IMR-90 (cell line): ENCODE measurements around the gene STRN. TPM values are rescaled to one million over a fixed set of nuclear protein-coding genes. Genes with fewer than 3 reads are reported as not detected.

Experiments used
- ATAC-seq: fragments of 200-7000 bp; cut with Tn5 transposase; 2 replicates; pipeline ENCODE4 v1.9.1; 2020; ENCODE audit warnings: low read depth, mild to moderate bottlenecking, moderate library complexity
- BruUV-seq: library from RNA; stranded (reverse); fragments of 400-500 nt; replicated peaks from 2 replicates; lab custom pipeline; 2021; lab: Mats Ljungman, UMichigan
- CTCF ChIA-PET: fragments of 300-600 bp; formaldehyde crosslinking; extraction: SDS; loops from one replicate; lab custom pipeline; 2021; ENCODE audit warnings: antibody characterized with exemption; lab: Yijun Ruan, JAX
- POLR2A ChIA-PET: fragments of 300-600 bp; sonication (Branson Sonifier 250); formaldehyde crosslinking; loops from one replicate; lab custom pipeline; 2022; ENCODE audit warnings: antibody characterized with exemption; ENCODE audit not compliant: unreplicated experiment; lab: Charles Lee
- DNase-seq: peaks from one replicate; pipeline ENCODE4 v3.0.0; 2013
- H2AFZ ChIP-seq: replicated peaks from 2 replicates; pipeline ENCODE3; 2013; ENCODE audit warnings: low read length, mild to moderate bottlenecking; ENCODE audit not compliant: poor library complexity
- H2AK5ac ChIP-seq: 2 replicates; pipeline ENCODE4 v1.6.1; 2013; ENCODE audit warnings: low read depth, low read length, inconsistent platforms
- H2AK9ac ChIP-seq: replicated peaks from 2 replicates; pipeline ENCODE3; 2013; ENCODE audit warnings: mild to moderate bottlenecking, low read depth, low read length, moderate library complexity; ENCODE audit not compliant: poor library complexity
- H2BK120ac ChIP-seq: 2 replicates; pipeline ENCODE4 v1.6.1; 2013; ENCODE audit warnings: low read depth, low read length, inconsistent platforms
- H2BK15ac ChIP-seq: 3 replicates; pipeline ENCODE4 v1.6.1; 2013; ENCODE audit warnings: low read depth, low read length, inconsistent platforms
- H2BK20ac ChIP-seq: 2 replicates; pipeline ENCODE4 v1.6.1; 2013; ENCODE audit warnings: low read depth, mild to moderate bottlenecking, inconsistent platforms, low read length, moderate library complexity
- H2BK5ac ChIP-seq: 2 replicates; pipeline ENCODE4 v1.6.1; 2013; ENCODE audit warnings: mild to moderate bottlenecking, low read depth, low read length, inconsistent platforms; ENCODE audit not compliant: poor library complexity, severe bottlenecking
- H3K14ac ChIP-seq: replicated peaks from 2 replicates; pipeline ENCODE4 v1.6.1; 2013; ENCODE audit warnings: low read depth, low read length, inconsistent platforms
- H3K18ac ChIP-seq: 2 replicates; pipeline ENCODE4 v1.6.1; 2013; ENCODE audit warnings: low read depth, low read length, control low read depth
- H3K23ac ChIP-seq: 2 replicates; pipeline ENCODE4 v1.6.1; 2013; ENCODE audit warnings: low read depth, low read length, inconsistent platforms
- H3K27ac ChIP-seq: 2 replicates; pipeline ENCODE4 v1.5.1; 2013; ENCODE audit warnings: mild to moderate bottlenecking, control low read depth, low read length; ENCODE audit not compliant: insufficient read depth
- H3K27me3 ChIP-seq: 2 replicates; pipeline ENCODE4 v1.6.1; 2013; ENCODE audit warnings: low read length; ENCODE audit not compliant: control insufficient read depth, insufficient read depth
- H3K36me3 ChIP-seq: 2 replicates; pipeline ENCODE4 v1.6.1; 2013; ENCODE audit warnings: low read length, mixed read lengths; ENCODE audit not compliant: control insufficient read depth, insufficient read depth
- H3K4ac ChIP-seq: 2 replicates; pipeline ENCODE4 v1.6.1; 2013; ENCODE audit warnings: low read depth, low read length, inconsistent platforms
- H3K4me1 ChIP-seq: 2 replicates; pipeline ENCODE4 v1.6.1; 2013; ENCODE audit warnings: low read length, mixed read lengths; ENCODE audit not compliant: control insufficient read depth, insufficient read depth
- H3K4me2 ChIP-seq: 2 replicates; pipeline ENCODE4 v1.6.1; 2013; ENCODE audit warnings: low read depth, mild to moderate bottlenecking, control low read depth, low read length, moderate library complexity
- H3K4me3 ChIP-seq: 2 replicates; pipeline ENCODE4 v1.5.1; 2013; ENCODE audit warnings: low read depth, mild to moderate bottlenecking, control low read depth, low read length, moderate library complexity; ENCODE audit not compliant: insufficient read depth
- H3K56ac ChIP-seq: 2 replicates; pipeline ENCODE4 v1.6.1; 2013; ENCODE audit warnings: low read length, inconsistent platforms; ENCODE audit not compliant: insufficient read depth; ENCODE audit errors: extremely low read depth
- H3K79me1 ChIP-seq, 2 experiments: 2 replicates each; pipeline ENCODE4 v1.6.1; 2013; ENCODE audit warnings: low read length in 2 of 2, inconsistent platforms in 1 of 2, low read depth in 1 of 2
- H3K9ac ChIP-seq: 2 replicates; pipeline ENCODE4 v1.6.1; 2013; ENCODE audit warnings: low read depth, low read length, control low read depth
- H3K9me1 ChIP-seq: 2 replicates; pipeline ENCODE4 v1.6.1; 2013; ENCODE audit warnings: low read length, inconsistent platforms; ENCODE audit not compliant: insufficient read depth
- H3K9me3 ChIP-seq: 2 replicates; pipeline ENCODE4 v1.6.1; 2013; ENCODE audit warnings: low read length; ENCODE audit not compliant: control insufficient read depth, insufficient read depth
- H4K20me1 ChIP-seq: 2 replicates; pipeline ENCODE4 v1.6.1; 2013; ENCODE audit warnings: low read length, inconsistent platforms; ENCODE audit not compliant: insufficient read depth
- H4K5ac ChIP-seq: 2 replicates; pipeline ENCODE4 v1.6.1; 2013; ENCODE audit warnings: mild to moderate bottlenecking, low read depth, low read length, control low read depth
- H4K8ac ChIP-seq, 2 experiments: 2 replicates each; pipeline ENCODE4 v1.6.1; 2013; ENCODE audit warnings: low read depth in 2 of 2, low read length in 2 of 2, control low read depth in 1 of 2, inconsistent platforms in 1 of 2
- H4K91ac ChIP-seq: 2 replicates; pipeline ENCODE4 v1.6.1; 2013; ENCODE audit warnings: low read depth, low read length, inconsistent platforms; ENCODE audit not compliant: insufficient read depth
- CHD1 ChIP-seq: IDR thresholded peaks from 2 replicates; pipeline ENCODE4 v1.6.1; 2012; ENCODE audit warnings: low read depth, low read length, improper control_type of control experiment
- ELK1 ChIP-seq: fragments of 150-350 bp; IDR thresholded peaks from 2 replicates; pipeline ENCODE4 v1.6.1; 2016; ENCODE audit warnings: low read depth, mild to moderate bottlenecking, low read length, moderate library complexity, borderline replicate concordance
- MAZ ChIP-seq: IDR thresholded peaks from 2 replicates; pipeline ENCODE4 v1.6.1; 2012; ENCODE audit warnings: low read depth, mild to moderate bottlenecking, low read length, improper control_type of control experiment, moderate library complexity, borderline replicate concordance
- RAD21 ChIP-seq: IDR thresholded peaks from 2 replicates; pipeline ENCODE4 v1.6.1; 2012; ENCODE audit warnings: low read length, improper control_type of control experiment
- RCOR1 ChIP-seq: IDR thresholded peaks from 2 replicates; pipeline ENCODE4 v1.6.1; 2012; ENCODE audit warnings: mild to moderate bottlenecking, low read length, improper control_type of control experiment; ENCODE audit not compliant: insufficient replicate concordance
- USF2 ChIP-seq: fragments of 150-350 bp; IDR thresholded peaks from 2 replicates; pipeline ENCODE4 v1.6.1; 2017; ENCODE audit warnings: mild to moderate bottlenecking, antibody characterized with exemption, low read length, low read depth
- dilution Hi-C: fragments of 300-500 bp; cut with HindIII; formaldehyde crosslinking; loops from one replicate; pipeline ENCODE4 v1.14.3; 2018; ENCODE audit warnings: low sequenced_read_pairs; ENCODE audit not compliant: unreplicated experiment
- in situ Hi-C: fragments of 300-500 bp; cut with MboI; formaldehyde crosslinking; loops from 3 replicates; pipeline ENCODE4 v1.14.3; 2019; ENCODE audit warnings: low sequenced_read_pairs, inconsistent platforms, mixed read lengths
- intact Hi-C: fragments of 100-400 bp; cut with micrococcal nuclease; formaldehyde crosslinking; loops from 2 replicates; pipeline ENCODE4 v1.10.0; 2022
- polyA plus RNA-seq, 3 experiments: library from polyadenylated mRNA; depleted of rRNA; stranded (reverse); fragments of >200 nt; gene quantifications; 2 replicates each; pipeline ENCODE4 v1.2.3, GENCODE V29; 2012; ENCODE audit warnings: low replicate concordance in 1 of 3
- total RNA-seq: library from RNA; depleted of rRNA; stranded (reverse); fragments of >200 nt; gene quantifications from 2 replicates; pipeline ENCODE4 v1.2.3, GENCODE V29; 2012

STRN gene
- total and polyA plus RNA-seq, 2 of the 4 experiments (the other 2 are of a cell fraction) = 5.1 to 23.3 TPM

GRCh38 chr2:36911012-36911411 is 55.3 kb downstream of the STRN start:
- intact Hi-C loops (no loop called here), dilution Hi-C loops (no loop called here), in situ Hi-C loops (loop anchor here (10.0 kb wide), 1 partner anchor 126 kb away; no protein-coding TSS in a partner anchor)
- Histone ChIP-seq H3K27me3 (no peaks in the 10 kb centered on the region), H3K4me1 (no peaks in the 10 kb centered on the region; the same call in 1 of the 2 replicates), H2BK20ac (no peak overlapping the region), H4K91ac (no peak overlapping the region), H3K27ac (no peak overlapping the region), H2BK15ac (no peak overlapping the region), H3K56ac (no peak overlapping the region), H2AFZ (no peak overlapping the region), H3K4ac (no peak overlapping the region), H2BK5ac (no peak overlapping the region), H3K14ac (no peak overlapping the region), H3K9ac (no peak overlapping the region), H4K8ac (no peak overlapping the region), H3K4me3 (no peak overlapping the region), H3K18ac (no peak overlapping the region), H3K79me1 (peaks cover 9 to 22% of the 10 kb centered on the region in 2 experiments; a peak in 3 of 4 replicates), H2AK9ac (no peak overlapping the region), H3K9me3 (no peaks in the 10 kb centered on the region), H2AK5ac (no peak overlapping the region), H2BK120ac (no peak overlapping the region), H4K20me1 (no peaks in the 10 kb centered on the region), H4K5ac (no peak overlapping the region), H3K23ac (no peak overlapping the region), H3K4me2 (no peak overlapping the region), H3K9me1 (0 out of 2 replicates have a peak, but pooled peaks cover 3% of the 10 kb centered on the region), H3K36me3 (no peaks in the 10 kb centered on the region)
- TF ChIP-seq CHD1 = no peak
- no peak for TF ChIP-seq ELK1
- TF ChIP-seq MAZ = no peak
- no peak for TF ChIP-seq USF2
- TF ChIP-seq RCOR1 = no peak
- TF ChIP-seq RAD21 = no peak
- CTCF ChIA-PET = no interaction called here
- POLR2A ChIA-PET = no interaction called here
- ATAC-seq = no peak
- no TSS peak for BruUV-seq
- DNase-seq = no peak
